Chondrocyte (in vitro differentiated cells): ENCODE results near the gene ALDH2. TPM values are rescaled to one million over a fixed set of nuclear protein-coding genes. Genes with fewer than 3 reads are reported as not detected.
"Not testable (repeated sequence)": the region's sequence is repeated elsewhere in the genome, so short reads cannot be mapped to it uniquely, and the experiment has no call there.

Experiments used
- DNase-seq: peaks from one replicate; pipeline ENCODE4 v3.0.0; 2021; ENCODE audit warnings: mixed read lengths, low spot score
- H3K27ac Mint-ChIP-seq: one replicate; pipeline ENCODE4 v1.8.0; 2021; ENCODE audit warnings: mild to moderate bottlenecking, moderate library complexity, mixed read lengths; ENCODE audit not compliant: unreplicated experiment
- H3K27me3 Mint-ChIP-seq: 2 replicates; pipeline ENCODE4 v1.8.0; 2021; ENCODE audit warnings: low read depth, mixed read lengths
- H3K36me3 Mint-ChIP-seq: 2 replicates; pipeline ENCODE4 v1.8.0; 2021; ENCODE audit warnings: low read depth, mixed read lengths
- H3K4me1 Mint-ChIP-seq: 2 replicates; pipeline ENCODE4 v1.8.0; 2021; ENCODE audit warnings: low read depth, mild to moderate bottlenecking, mixed read lengths
- H3K4me3 Mint-ChIP-seq: one replicate; pipeline ENCODE4 v1.8.0; 2021; ENCODE audit warnings: mild to moderate bottlenecking, moderate library complexity, mixed read lengths; ENCODE audit not compliant: unreplicated experiment
- H3K9me3 Mint-ChIP-seq: 2 replicates; pipeline ENCODE4 v1.8.0; 2021; ENCODE audit warnings: low read depth, mixed read lengths
- CTCF ChIP-seq: fragments of 200-600 bp; sonication (generic); IDR thresholded peaks from 2 replicates; pipeline ENCODE4 v1.5.0; 2021; ENCODE audit warnings: antibody characterized with exemption, mild to moderate bottlenecking, moderate library complexity
- total RNA-seq: library from RNA; stranded (reverse); gene quantifications from 3 replicates; pipeline ENCODE4 v1.2.1, GENCODE V29; 2021

Gene ALDH2
- total RNA-seq, 1 donor from 2014 or later = 73.8 TPM

- no peaks in the 10 kb centered on the region for H3K9me3 Mint-ChIP-seq
- peak; percentile 91 for TF ChIP-seq CTCF
- peaks cover 10% of the 10 kb centered on the region for H3K36me3 Mint-ChIP-seq
- H3K27me3 Mint-ChIP-seq = no peaks in the 10 kb centered on the region
- no peak overlapping the region for H3K4me3 Mint-ChIP-seq
- no peak overlapping the region for H3K27ac Mint-ChIP-seq
- DNase-seq = no peak
- H3K4me1 Mint-ChIP-seq = peaks cover 5% of the 10 kb centered on the region
Measured at GRCh38 chr12:111812881-111813741, 46.4 kb downstream of the ALDH2 start.

- H3K27me3 Mint-ChIP-seq = peaks cover 11% of the 10 kb centered on the region
- no peak overlapping the region for H3K4me3 Mint-ChIP-seq
- H3K27ac Mint-ChIP-seq = no peak overlapping the region
- no peak for TF ChIP-seq CTCF
- H3K36me3 Mint-ChIP-seq = peaks cover 5% of the 10 kb centered on the region
- no peaks in the 10 kb centered on the region for H3K9me3 Mint-ChIP-seq
- peaks cover 5% of the 10 kb centered on the region for H3K4me1 Mint-ChIP-seq
- no peak for DNase-seq
Measured at GRCh38 chr12:111816065-111816615, 49.4 kb downstream of the ALDH2 start.

- not testable (repeated sequence) for H3K27ac Mint-ChIP-seq, H3K36me3 Mint-ChIP-seq, DNase-seq, H3K4me1 Mint-ChIP-seq, H3K4me3 Mint-ChIP-seq, H3K9me3 Mint-ChIP-seq
- H3K27me3 Mint-ChIP-seq = peaks cover 17% of the 10 kb centered on the region
Measured at GRCh38 chr12:111816898-111817297, 50.2 kb downstream of the ALDH2 start.

- H3K4me3 Mint-ChIP-seq = no peak overlapping the region
- TF ChIP-seq CTCF = no peak
- H3K27me3 Mint-ChIP-seq = peaks cover 30% of the 10 kb centered on the region
- no peaks in the 10 kb centered on the region for H3K36me3 Mint-ChIP-seq
- DNase-seq = no peak
- no peaks in the 10 kb centered on the region for H3K9me3 Mint-ChIP-seq
- peaks cover under 1% of the 10 kb centered on the region for H3K4me1 Mint-ChIP-seq
- H3K27ac Mint-ChIP-seq = no peak overlapping the region
Measured at GRCh38 chr12:111818340-111818739, 51.6 kb downstream of the ALDH2 start.

- H3K4me1 Mint-ChIP-seq = no peaks in the 10 kb centered on the region
- no peaks in the 10 kb centered on the region for H3K9me3 Mint-ChIP-seq
- no peak for TF ChIP-seq CTCF
- peaks cover 33% of the 10 kb centered on the region for H3K27me3 Mint-ChIP-seq
- no peak for DNase-seq
- no peak overlapping the region for H3K27ac Mint-ChIP-seq
- no peak overlapping the region for H3K4me3 Mint-ChIP-seq
- H3K36me3 Mint-ChIP-seq = no peaks in the 10 kb centered on the region
Measured at GRCh38 chr12:111819191-111820158, 52.7 kb downstream of the ALDH2 start.

- H3K27ac Mint-ChIP-seq, H3K4me3 Mint-ChIP-seq, H3K36me3 Mint-ChIP-seq, H3K9me3 Mint-ChIP-seq, DNase-seq, H3K4me1 Mint-ChIP-seq: not testable (repeated sequence)
- peaks cover 38% of the 10 kb centered on the region for H3K27me3 Mint-ChIP-seq
Measured at GRCh38 chr12:111820828-111821227, 54.1 kb downstream of the ALDH2 start.
